OCI-LY3 (cell line): Measurements from ENCODE around the gene LHPP.
A peak's percentile ranks its signal among the peaks of the same experiment; 100 is the strongest.

ENCODE experiments used
- H2AFZ ChIP-seq: fragments of 200-600, 300-600 bp; shearing (Covaris generic); 2 replicates; pipeline ENCODE4 v1.6.0; 2014; ENCODE audit warnings: antibody characterized with exemption, low read depth, low read length
- H3K27ac ChIP-seq: fragments of 200-600, 300-600 bp; sonication (generic); 2 replicates; pipeline ENCODE4 v1.5.1; 2014; ENCODE audit warnings: mild to moderate bottlenecking, low read length, moderate library complexity, mixed read lengths
- H3K27me3 ChIP-seq: fragments of 200-600, 300-600 bp; sonication (generic); 2 replicates; pipeline ENCODE4 v1.6.1; 2014; ENCODE audit warnings: low read depth, low read length, mixed read lengths
- H3K36me3 ChIP-seq: fragments of 200-600, 300-600 bp; sonication (generic); replicated peaks from 2 replicates; pipeline ENCODE3; 2014; ENCODE audit warnings: low read depth, low read length, mixed read lengths
- H3K4me1 ChIP-seq: fragments of 300-600, 200-600 bp; sonication (generic); 2 replicates; pipeline ENCODE4 v1.6.1; 2014; ENCODE audit warnings: low read length, mixed read lengths
- H3K4me2 ChIP-seq: fragments of 200-600, 300-600 bp; sonication (generic); 2 replicates; pipeline ENCODE4 v1.6.1; 2014; ENCODE audit warnings: low read length, mixed read lengths
- H3K4me3 ChIP-seq: fragments of 300-600, 200-600 bp; sonication (generic); 2 replicates; pipeline ENCODE4 v1.5.1; 2014; ENCODE audit warnings: antibody characterized with exemption, mild to moderate bottlenecking, low read length, moderate library complexity
- H3K79me2 ChIP-seq: fragments of 300-600, 200-600 bp; shearing (Covaris generic); 2 replicates; pipeline ENCODE4 v1.6.1; 2014; ENCODE audit warnings: mild to moderate bottlenecking, low read length, mixed read lengths
- H3K9ac ChIP-seq: fragments of 300-600, 200-600 bp; shearing (Covaris generic); 2 replicates; pipeline ENCODE4 v1.6.0; 2014; ENCODE audit warnings: mild to moderate bottlenecking, low read length, moderate library complexity
- H3K9me3 ChIP-seq: fragments of 200-600, 300-600 bp; shearing (Covaris generic); 2 replicates; pipeline ENCODE4 v1.6.1; 2014; ENCODE audit warnings: low read length, mixed read lengths; ENCODE audit not compliant: insufficient read depth
- H4K20me1 ChIP-seq: fragments of 200-600, 300-600 bp; sonication (generic); 2 replicates; pipeline ENCODE4 v1.6.1; 2016; ENCODE audit warnings: low read length, mixed read lengths; ENCODE audit not compliant: insufficient read depth
- CTCF ChIP-seq: fragments of 200-600, 300-600 bp; sonication (generic); IDR thresholded peaks from 2 replicates; pipeline ENCODE4 v1.5.1; 2014; ENCODE audit warnings: antibody characterized with exemption, low read length, low read depth
- EZH2phosphoT487 ChIP-seq: fragments of 200-600 bp; shearing (Covaris generic); IDR thresholded peaks from 2 replicates; pipeline ENCODE4 v1.6.1; 2018; ENCODE audit warnings: antibody characterized with exemption, mixed run types, low read depth

Gene LHPP, protein sequence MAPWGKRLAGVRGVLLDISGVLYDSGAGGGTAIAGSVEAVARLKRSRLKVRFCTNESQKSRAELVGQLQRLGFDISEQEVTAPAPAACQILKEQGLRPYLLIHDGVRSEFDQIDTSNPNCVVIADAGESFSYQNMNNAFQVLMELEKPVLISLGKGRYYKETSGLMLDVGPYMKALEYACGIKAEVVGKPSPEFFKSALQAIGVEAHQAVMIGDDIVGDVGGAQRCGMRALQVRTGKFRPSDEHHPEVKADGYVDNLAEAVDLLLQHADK

GRCh38 chr10:124461642-124462347 lies at the start of gene LHPP:
Gene LHPP, plus strand, starts transcription at chr10:124461823. Its CDS starts 40 bp downstream, at chr10:124461863.
- peaks cover 13% of the 10 kb centered on the region for H3K4me1 ChIP-seq

DNA sequence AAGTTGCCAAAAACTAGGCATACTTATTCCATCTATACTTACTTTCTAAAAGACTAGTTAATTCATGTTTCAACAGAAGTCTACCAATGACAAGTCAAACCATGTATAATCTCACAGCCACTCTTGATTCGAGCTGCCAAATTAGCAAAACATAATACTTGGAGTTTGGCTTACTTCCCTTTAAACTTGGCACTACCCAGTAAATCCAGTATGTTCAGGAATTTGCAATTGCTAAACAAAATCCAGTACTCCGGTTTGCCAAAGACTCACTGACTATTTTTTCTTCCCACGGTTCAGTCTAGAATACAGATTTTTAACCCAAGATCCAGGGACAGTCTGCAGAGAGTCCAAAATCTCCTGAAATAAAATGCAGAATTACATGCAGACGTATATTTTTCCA lies 47.5 kb upstream of the LHPP start:
- Histone ChIP-seq H3K9ac (no peak overlapping the region), H3K36me3 (no peaks in the 10 kb centered on the region), H3K4me1 (no peaks in the 10 kb centered on the region), H3K79me2 (no peaks in the 10 kb centered on the region), H3K27ac (no peak overlapping the region), H3K9me3 (no peaks in the 10 kb centered on the region), H3K27me3 (no peaks in the 10 kb centered on the region), H3K4me2 (no peak overlapping the region), H2AFZ (no peak overlapping the region), H3K4me3 (no peak overlapping the region), H4K20me1 (no peaks in the 10 kb centered on the region)
- no peak for TF ChIP-seq EZH2phosphoT487
- TF ChIP-seq CTCF: no peak

More at GRCh38 chr10:124461642-124462347, at the start of gene LHPP:
- Histone ChIP-seq H3K27ac (no peak within 1 kb of the TSS), H3K79me2 (no peaks in the 10 kb centered on the region), H3K9ac (peak within 1 kb of the TSS; percentile 60), H4K20me1 (no peaks in the 10 kb centered on the region), H3K9me3 (no peaks in the 10 kb centered on the region), H2AFZ (peak within 1 kb of the TSS; percentile 99), H3K36me3 (no peaks in the 10 kb centered on the region), H3K27me3 (no peaks in the 10 kb centered on the region; the same call in 1 of the 2 replicates), H3K4me2 (peak within 1 kb of the TSS; percentile 84), H3K4me3 (peak within 1 kb of the TSS; percentile 94)
- no peak for TF ChIP-seq CTCF
- no peak for TF ChIP-seq EZH2phosphoT487

- peaks cover 4% of the 10 kb centered on the region for H3K4me1 ChIP-seq
- no peak overlapping the region for H3K9ac ChIP-seq
- H4K20me1 ChIP-seq: no peaks in the 10 kb centered on the region
- H3K27me3 ChIP-seq: peaks cover 2% of the 10 kb centered on the region
- TF ChIP-seq CTCF (no peak), EZH2phosphoT487 (no peak)
- H2AFZ ChIP-seq: no peak overlapping the region
- no peak overlapping the region for H3K27ac ChIP-seq
- no peak overlapping the region for H3K4me2 ChIP-seq
- H3K79me2 ChIP-seq: no peaks in the 10 kb centered on the region
- H3K36me3 ChIP-seq: no peaks in the 10 kb centered on the region
- no peaks in the 10 kb centered on the region for H3K9me3 ChIP-seq
- no peak overlapping the region for H3K4me3 ChIP-seq
Measured at GRCh38 chr10:124415210-124415609, 46.4 kb upstream of the LHPP start.

GRCh38 chr10:124416733-124417132 lies 44.9 kb upstream of the LHPP start:
- Histone ChIP-seq H3K36me3 (no peaks in the 10 kb centered on the region), H4K20me1 (no peaks in the 10 kb centered on the region), H3K4me3 (no peak overlapping the region), H3K9me3 (no peaks in the 10 kb centered on the region), H3K4me1 (peaks cover 4% of the 10 kb centered on the region), H3K9ac (no peak overlapping the region), H3K27ac (no peak overlapping the region), H3K4me2 (no peak overlapping the region), H2AFZ (no peak overlapping the region), H3K27me3 (peaks cover 8% of the 10 kb centered on the region), H3K79me2 (no peaks in the 10 kb centered on the region)
- TF ChIP-seq CTCF (no peak), EZH2phosphoT487 (no peak)
